ENCODE measurements around the gene RHBDD1. TPM values are rescaled to one million over a fixed set of nuclear protein-coding genes. Genes with fewer than 3 reads are reported as not detected.

The RHBDD1 gene, protein sequence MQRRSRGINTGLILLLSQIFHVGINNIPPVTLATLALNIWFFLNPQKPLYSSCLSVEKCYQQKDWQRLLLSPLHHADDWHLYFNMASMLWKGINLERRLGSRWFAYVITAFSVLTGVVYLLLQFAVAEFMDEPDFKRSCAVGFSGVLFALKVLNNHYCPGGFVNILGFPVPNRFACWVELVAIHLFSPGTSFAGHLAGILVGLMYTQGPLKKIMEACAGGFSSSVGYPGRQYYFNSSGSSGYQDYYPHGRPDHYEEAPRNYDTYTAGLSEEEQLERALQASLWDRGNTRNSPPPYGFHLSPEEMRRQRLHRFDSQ
- 22.8 and 29.1 TPM in 2 replicates for total RNA-seq

DNA sequence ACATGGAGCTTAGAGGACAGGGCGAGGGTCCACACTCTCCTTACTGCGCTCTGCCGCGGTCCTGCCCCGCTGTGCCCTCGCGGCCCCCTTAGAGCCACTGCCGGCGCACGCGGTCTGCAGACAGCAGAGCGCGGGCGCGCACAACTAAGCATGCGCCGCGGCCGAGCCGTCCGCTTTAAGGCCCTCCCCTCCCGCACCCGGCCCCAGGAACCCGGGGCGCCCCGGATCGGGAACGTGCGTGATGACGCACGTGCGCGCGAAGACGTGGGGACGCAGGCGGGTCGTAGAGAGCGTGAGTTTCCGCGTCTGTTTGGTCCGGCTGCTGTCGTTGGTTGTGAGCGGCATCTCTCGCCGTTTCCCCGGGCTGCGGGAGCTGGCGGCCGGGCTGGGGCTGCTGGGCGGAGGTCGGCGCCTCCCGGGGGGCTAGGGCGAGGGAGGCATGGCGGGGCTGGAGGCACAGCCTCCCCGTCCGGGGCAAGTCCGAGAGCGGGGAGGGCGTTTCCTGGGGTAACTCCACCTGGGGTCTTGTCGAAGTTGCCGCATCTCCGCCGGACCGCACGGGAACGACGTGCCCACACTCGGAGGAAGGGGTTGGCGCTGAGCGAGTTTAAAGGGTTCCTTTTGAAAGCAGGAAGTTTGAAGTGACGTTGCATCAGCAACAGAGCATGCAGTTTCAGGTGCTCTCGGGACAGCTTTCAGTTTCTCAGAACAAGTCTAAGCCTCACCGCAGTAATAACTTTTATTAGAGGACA is at the start of gene RHBDD1:
Gene RHBDD1, plus strand, starts transcription at position 259 of the 752 bp plus-strand sequence. CDS start 28,640 bp downstream, outside the sequence.

GRCh38 chr2:226799211-226799975 is 36.5 kb upstream of the RHBDD1 start, which contains the start of gene IRS1:
IRS1 (minus strand) TSS chr2:226799820; CDS start chr2:226798738, 1,082 bp downstream.

Small RNA genes within 50 kb of the gene (small RNA-seq; reads per million reads assigned to genes)
- gene RF00554 (ENCODE audit: low replicate concordance): not detected

Other genes with a start within 250 kb of the RHBDD1 start
- gene IRS1, start 36.2 kb upstream of the RHBDD1 start, total RNA-seq: 14.0 and 37.8 TPM in 2 replicates

All from placental pericyte (primary cell).